HG03097 (cell line): Measurements from ENCODE around the gene OR2M5.

Experiments
- ATAC-seq: cut with Tn5 transposase; IDR thresholded peaks from one replicate; pipeline ENCODE4 v1.9.1; 2021; ENCODE audit not compliant: unreplicated experiment, low FRiP score

OR2M5 gene

GRCh38 chr1:248144513-248145198, at the start of gene OR2M5:
Gene OR2M5, plus strand, starts transcription at chr1:248145148. Its CDS starts 0 bp downstream, at chr1:248145148.
- ATAC-seq: no peak

- no peak for ATAC-seq
Measured at GRCh38 chr1:248098529-248098928, 46.4 kb upstream of the OR2M5 start.

- ATAC-seq: no peak
Measured at GRCh38 chr1:248102847-248103246, 42.1 kb upstream of the OR2M5 start.

GRCh38 chr1:248111157-248111556, 33.8 kb upstream of the OR2M5 start:
- no peak for ATAC-seq

GRCh38 chr1:248114890-248115289, 30.1 kb upstream of the OR2M5 start:
- ATAC-seq: no peak

GRCh38 chr1:248127653-248128052, 17.3 kb upstream of the OR2M5 start:
- no peak for ATAC-seq

- no peak for ATAC-seq
Measured at GRCh38 chr1:248136811-248137210, 8.1 kb upstream of the OR2M5 start.

GRCh38 chr1:248140846-248141245, 4.1 kb upstream of the OR2M5 start:
- ATAC-seq: no peak

GRCh38 chr1:248143311-248143710, 1.6 kb upstream of the OR2M5 start:
- no peak for ATAC-seq

- ATAC-seq: no peak
Measured at GRCh38 chr1:248152056-248152827, 7.3 kb downstream of the OR2M5 start.

- no peak for ATAC-seq
Measured at GRCh38 chr1:248155927-248156326, 11.0 kb downstream of the OR2M5 start.

GRCh38 chr1:248158758-248159157, 13.8 kb downstream of the OR2M5 start:
- no peak for ATAC-seq

GRCh38 chr1:248164031-248164430, 19.1 kb downstream of the OR2M5 start:
- no peak for ATAC-seq

- no peak for ATAC-seq
Measured at GRCh38 chr1:248165186-248165585, 20.2 kb downstream of the OR2M5 start.

GRCh38 chr1:248174521-248174920, 29.6 kb downstream of the OR2M5 start, which contains the start of gene OR2M2:
Gene OR2M2, plus strand, starts transcription at chr1:248174821. Its CDS starts 5,165 bp downstream, at chr1:248179986.
- ATAC-seq: no peak

- no peak for ATAC-seq
Measured at GRCh38 chr1:248183996-248184395, 39.0 kb downstream of the OR2M5 start.

GRCh38 chr1:248187363-248187762, 42.4 kb downstream of the OR2M5 start:
- no peak for ATAC-seq

- no peak for ATAC-seq
Measured at GRCh38 chr1:248189026-248189425, 44.1 kb downstream of the OR2M5 start.

- no peak for ATAC-seq
Measured at GRCh38 chr1:248194117-248194516, 49.2 kb downstream of the OR2M5 start.
